Endothelial cell (in vitro differentiated cells): ENCODE results near the gene LAIR1. TPM values are rescaled to one million over a fixed set of nuclear protein-coding genes. Genes with fewer than 3 reads are reported as not detected.
"Not testable (repeated sequence)": the region's sequence is repeated elsewhere in the genome, so short reads cannot be mapped to it uniquely, and the experiment has no call there.

Experiments
- DNase-seq: peaks from one replicate; pipeline ENCODE4 v3.0.0; 2021; ENCODE audit warnings: low spot score
- H3K27ac Mint-ChIP-seq: one replicate; pipeline ENCODE4 v1.8.0; 2021; ENCODE audit warnings: mixed read lengths, inconsistent platforms; ENCODE audit not compliant: unreplicated experiment
- H3K27me3 Mint-ChIP-seq: one replicate; pipeline ENCODE4 v1.8.0; 2021; ENCODE audit warnings: mild to moderate bottlenecking, moderate library complexity, mixed read lengths, inconsistent platforms; ENCODE audit not compliant: unreplicated experiment
- H3K36me3 Mint-ChIP-seq: one replicate; pipeline ENCODE4 v1.8.0; 2021; ENCODE audit warnings: mild to moderate bottlenecking, low read depth, mixed read lengths, inconsistent platforms; ENCODE audit not compliant: unreplicated experiment
- H3K4me1 Mint-ChIP-seq: one replicate; pipeline ENCODE4 v1.8.0; 2021; ENCODE audit warnings: mild to moderate bottlenecking, mixed read lengths, inconsistent platforms; ENCODE audit not compliant: unreplicated experiment
- H3K4me3 Mint-ChIP-seq: one replicate; pipeline ENCODE4 v1.8.0; 2021; ENCODE audit warnings: mild to moderate bottlenecking, mixed read lengths, inconsistent platforms; ENCODE audit not compliant: unreplicated experiment
- H3K9me3 Mint-ChIP-seq: one replicate; pipeline ENCODE4 v1.8.0; 2021; ENCODE audit warnings: mixed read lengths, inconsistent platforms; ENCODE audit not compliant: unreplicated experiment
- total RNA-seq: library from RNA; stranded (reverse); fragmentation: NEBNext Ultra II Directional; extraction: Animal tissue kit (Norgen Biotek cat#: 25700); gene quantifications from one replicate; pipeline ENCODE4 v1.2.1, GENCODE V29; 2021; ENCODE audit not compliant: unreplicated experiment
- TF ChIP-seq, protein P1 (sequence below): fragments of 200-600 bp; sonication (generic); IDR thresholded peaks from one replicate; pipeline ENCODE4 v1.5.0; 2021; ENCODE audit warnings: antibody characterized with exemption; ENCODE audit not compliant: unreplicated experiment

The LAIR1 gene
- total RNA-seq, 1 donor from 2014 or later: 2.1 TPM

- peaks cover 2% of the 10 kb centered on the region for H3K27me3 Mint-ChIP-seq
- peaks cover 4% of the 10 kb centered on the region for H3K4me1 Mint-ChIP-seq
- H3K27ac Mint-ChIP-seq: no peak overlapping the region
- no peaks in the 10 kb centered on the region for H3K9me3 Mint-ChIP-seq
- no peak for DNase-seq
- H3K36me3 Mint-ChIP-seq: no peaks in the 10 kb centered on the region
- H3K4me3 Mint-ChIP-seq: no peak overlapping the region
- TF ChIP-seq, protein P1, sequence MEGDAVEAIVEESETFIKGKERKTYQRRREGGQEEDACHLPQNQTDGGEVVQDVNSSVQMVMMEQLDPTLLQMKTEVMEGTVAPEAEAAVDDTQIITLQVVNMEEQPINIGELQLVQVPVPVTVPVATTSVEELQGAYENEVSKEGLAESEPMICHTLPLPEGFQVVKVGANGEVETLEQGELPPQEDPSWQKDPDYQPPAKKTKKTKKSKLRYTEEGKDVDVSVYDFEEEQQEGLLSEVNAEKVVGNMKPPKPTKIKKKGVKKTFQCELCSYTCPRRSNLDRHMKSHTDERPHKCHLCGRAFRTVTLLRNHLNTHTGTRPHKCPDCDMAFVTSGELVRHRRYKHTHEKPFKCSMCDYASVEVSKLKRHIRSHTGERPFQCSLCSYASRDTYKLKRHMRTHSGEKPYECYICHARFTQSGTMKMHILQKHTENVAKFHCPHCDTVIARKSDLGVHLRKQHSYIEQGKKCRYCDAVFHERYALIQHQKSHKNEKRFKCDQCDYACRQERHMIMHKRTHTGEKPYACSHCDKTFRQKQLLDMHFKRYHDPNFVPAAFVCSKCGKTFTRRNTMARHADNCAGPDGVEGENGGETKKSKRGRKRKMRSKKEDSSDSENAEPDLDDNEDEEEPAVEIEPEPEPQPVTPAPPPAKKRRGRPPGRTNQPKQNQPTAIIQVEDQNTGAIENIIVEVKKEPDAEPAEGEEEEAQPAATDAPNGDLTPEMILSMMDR: no peak
These were observed 24.8 kb upstream of the LAIR1 start for GRCh38 chr19:54389553-54389952.

- Mint-ChIP-seq H3K36me3 (no peaks in the 10 kb centered on the region), H3K4me3 (no peak overlapping the region), H3K27ac (no peak overlapping the region), H3K9me3 (no peaks in the 10 kb centered on the region), H3K27me3 (peaks cover 2% of the 10 kb centered on the region), H3K4me1 (no peaks in the 10 kb centered on the region)
- TF ChIP-seq, protein P1: no peak
- DNase-seq: no peak
These were observed 24.0 kb upstream of the LAIR1 start for GRCh38 chr19:54388802-54389139.

GRCh38 chr19:54387991-54388801 lies 23.5 kb upstream of the LAIR1 start:
- Mint-ChIP-seq H3K27me3 (peaks cover 2% of the 10 kb centered on the region), H3K4me1 (no peaks in the 10 kb centered on the region), H3K36me3 (no peaks in the 10 kb centered on the region), H3K27ac (no peak overlapping the region), H3K4me3 (no peak overlapping the region), H3K9me3 (no peaks in the 10 kb centered on the region)
- no peak for DNase-seq
- TF ChIP-seq, protein P1: no peak

DNA sequence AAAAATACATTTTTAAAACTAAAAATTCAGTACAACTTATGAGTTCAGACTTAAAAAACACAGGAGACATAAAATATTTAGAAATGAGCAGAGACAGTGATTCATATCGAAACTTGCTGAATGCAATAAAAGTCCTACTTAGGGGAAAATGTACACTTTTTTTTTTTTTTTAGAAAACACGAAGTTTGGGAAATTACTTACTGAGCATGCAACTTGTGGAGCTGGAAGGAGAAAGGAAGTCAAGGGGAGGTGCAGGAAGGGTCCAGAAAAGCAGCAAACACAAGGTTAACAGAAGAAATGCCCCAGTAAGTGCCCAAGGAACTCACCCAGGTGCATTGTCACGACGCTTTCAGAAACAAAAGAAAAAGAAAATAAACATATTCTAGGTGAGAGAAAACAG lies 18.6 kb upstream of the LAIR1 start:
- no peak for DNase-seq

DNA sequence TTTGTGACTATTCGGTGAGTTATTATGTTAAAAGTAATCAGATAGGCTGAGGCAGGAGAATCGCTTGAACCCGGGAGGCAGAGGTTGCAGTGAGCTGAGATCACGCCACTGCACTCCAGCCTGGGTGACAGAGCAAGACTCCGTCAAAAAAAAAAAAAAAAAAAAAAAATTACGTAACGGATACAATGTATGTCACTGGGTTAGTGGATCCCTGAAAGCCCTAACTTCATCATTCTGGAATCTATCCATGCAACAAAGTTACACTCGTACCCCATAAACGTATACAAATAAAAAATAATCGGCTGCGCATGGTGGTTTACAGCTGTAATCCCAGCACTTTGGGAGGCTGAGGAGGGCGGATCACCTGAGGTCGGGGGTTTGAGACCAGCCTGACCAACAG lies 17.3 kb upstream of the LAIR1 start:
- not testable (repeated sequence) for H3K27me3 Mint-ChIP-seq, H3K27ac Mint-ChIP-seq, H3K4me1 Mint-ChIP-seq, H3K4me3 Mint-ChIP-seq, H3K36me3 Mint-ChIP-seq, H3K9me3 Mint-ChIP-seq, DNase-seq

More for the DNA sequence above, 18.6 kb upstream of the LAIR1 start:
- Mint-ChIP-seq H3K4me3 (no peak overlapping the region), H3K27ac (no peak overlapping the region), H3K4me1 (no peaks in the 10 kb centered on the region), H3K36me3 (no peaks in the 10 kb centered on the region), H3K27me3 (no peaks in the 10 kb centered on the region), H3K9me3 (no peaks in the 10 kb centered on the region)
- TF ChIP-seq, protein P1: no peak
